H1 (cell line): ENCODE measurements around the gene AGPAT3.

ENCODE experiments used
- CEBPB ChIP-seq: IDR thresholded peaks from 2 replicates; pipeline ENCODE4 v1.6.1; 2012; ENCODE audit warnings: low read depth, low read length
- EP300 ChIP-seq, 2 experiments: IDR thresholded peaks; 1 replicate in 1 of 2; 2 replicates in 1 of 2; pipeline ENCODE4 v1.6.1; 2011 to 2012; ENCODE audit warnings: low read depth in 2 of 2, low read length in 2 of 2, mild to moderate bottlenecking in 2 of 2, borderline replicate concordance in 1 of 2, inconsistent platforms in 1 of 2, moderate library complexity in 1 of 2
- EZH2 ChIP-seq: fragments of 200-600 bp; sonication (generic); IDR thresholded peaks from 2 replicates; pipeline ENCODE4 v1.7.1; 2012; ENCODE audit warnings: low read depth, mild to moderate bottlenecking, moderate library complexity, low read length, inconsistent platforms; ENCODE audit not compliant: severe bottlenecking
- GABPA ChIP-seq: IDR thresholded peaks from 2 replicates; pipeline ENCODE4 v1.6.1; 2011; ENCODE audit warnings: mild to moderate bottlenecking, low read length, moderate library complexity, borderline replicate concordance; ENCODE audit not compliant: insufficient read depth
- HDAC6 ChIP-seq: IDR thresholded peaks from one replicate; pipeline ENCODE4 v1.7.1; 2012; ENCODE audit warnings: low read depth, mild to moderate bottlenecking, inconsistent platforms, low read length, moderate library complexity
- JUND ChIP-seq: IDR thresholded peaks from 2 replicates; pipeline ENCODE4 v1.6.1; 2011; ENCODE audit warnings: mild to moderate bottlenecking, improper control_type of control experiment, low read length
- KDM1A ChIP-seq: fragments of 200-600, 300-600 bp; sonication (generic); IDR thresholded peaks from 2 replicates; pipeline ENCODE4 v1.7.1; 2016; ENCODE audit warnings: mild to moderate bottlenecking, low read length, borderline replicate concordance
- MAX ChIP-seq: IDR thresholded peaks from 2 replicates; pipeline ENCODE4 v1.6.1; 2012; ENCODE audit warnings: inconsistent platforms
- NRF1 ChIP-seq: IDR thresholded peaks from 2 replicates; pipeline ENCODE4 v1.6.1; 2011; ENCODE audit warnings: mild to moderate bottlenecking, low read depth, low read length, improper control_type of control experiment
- POLR2AphosphoS5 ChIP-seq: IDR thresholded peaks from 2 replicates; pipeline ENCODE4 v1.6.1; 2011; ENCODE audit warnings: low read depth, low read length
- TAF1 ChIP-seq: IDR thresholded peaks from 2 replicates; pipeline ENCODE4 v1.6.1; 2011; ENCODE audit warnings: mild to moderate bottlenecking, low read depth, low read length
- YY1 ChIP-seq: IDR thresholded peaks from 2 replicates; pipeline ENCODE4 v1.6.1; 2011; ENCODE audit warnings: low read depth, mild to moderate bottlenecking, low read length
- TF ChIP-seq, protein P1 (sequence below), 3 experiments: IDR thresholded peaks; 1 replicate in 2 of 3; 2 replicates in 1 of 3; pipeline versions ENCODE4 v1.5.1 to v1.6.1; 2011; ENCODE audit warnings: low read length in 3 of 3, mild to moderate bottlenecking in 3 of 3, inconsistent platforms in 2 of 3, low read depth in 1 of 3, moderate library complexity in 1 of 3; ENCODE audit not compliant: insufficient read depth in 1 of 3; ENCODE audit errors: control extremely low read depth in 1 of 3
- TF ChIP-seq, protein P2 (sequence below): IDR thresholded peaks from 2 replicates; pipeline ENCODE4 v1.6.1; 2011; ENCODE audit warnings: low read depth, mild to moderate bottlenecking, low read length; ENCODE audit not compliant: insufficient read depth

GRCh38 chr21:43835050-43835449, 30.0 kb upstream of the AGPAT3 start:
- TF ChIP-seq, protein P1, sequence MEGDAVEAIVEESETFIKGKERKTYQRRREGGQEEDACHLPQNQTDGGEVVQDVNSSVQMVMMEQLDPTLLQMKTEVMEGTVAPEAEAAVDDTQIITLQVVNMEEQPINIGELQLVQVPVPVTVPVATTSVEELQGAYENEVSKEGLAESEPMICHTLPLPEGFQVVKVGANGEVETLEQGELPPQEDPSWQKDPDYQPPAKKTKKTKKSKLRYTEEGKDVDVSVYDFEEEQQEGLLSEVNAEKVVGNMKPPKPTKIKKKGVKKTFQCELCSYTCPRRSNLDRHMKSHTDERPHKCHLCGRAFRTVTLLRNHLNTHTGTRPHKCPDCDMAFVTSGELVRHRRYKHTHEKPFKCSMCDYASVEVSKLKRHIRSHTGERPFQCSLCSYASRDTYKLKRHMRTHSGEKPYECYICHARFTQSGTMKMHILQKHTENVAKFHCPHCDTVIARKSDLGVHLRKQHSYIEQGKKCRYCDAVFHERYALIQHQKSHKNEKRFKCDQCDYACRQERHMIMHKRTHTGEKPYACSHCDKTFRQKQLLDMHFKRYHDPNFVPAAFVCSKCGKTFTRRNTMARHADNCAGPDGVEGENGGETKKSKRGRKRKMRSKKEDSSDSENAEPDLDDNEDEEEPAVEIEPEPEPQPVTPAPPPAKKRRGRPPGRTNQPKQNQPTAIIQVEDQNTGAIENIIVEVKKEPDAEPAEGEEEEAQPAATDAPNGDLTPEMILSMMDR (IDR thresholded peaks at IDR 0.05; ENCODE audit: control extremely low read depth in 1 of 3, insufficient read depth in 1 of 3, low read depth in 1 of 3, low read length in 3 of 3) = no peak
- TF ChIP-seq EZH2 (no peak), JUND (no peak), GABPA (no peak), YY1 (no peak), NRF1 (no peak), TAF1 (no peak), CEBPB (no peak), HDAC6 (no peak), KDM1A (no peak), POLR2AphosphoS5 (no peak), EP300 (IDR thresholded peaks at IDR 0.05; ENCODE audit: borderline replicate concordance in 1 of 2, low read depth in 2 of 2, low read length in 2 of 2) (no peak), MAX (no peak)
- TF ChIP-seq, protein P2, sequence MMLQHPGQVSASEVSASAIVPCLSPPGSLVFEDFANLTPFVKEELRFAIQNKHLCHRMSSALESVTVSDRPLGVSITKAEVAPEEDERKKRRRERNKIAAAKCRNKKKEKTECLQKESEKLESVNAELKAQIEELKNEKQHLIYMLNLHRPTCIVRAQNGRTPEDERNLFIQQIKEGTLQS = no peak
